KG1 (cell line): ENCODE measurements around the gene EVC.

ENCODE experiments used
- DNase-seq: peaks from one replicate; lab custom pipeline; 2025; lab: John Stamatoyannopoulos, UW

Gene EVC

DNA sequence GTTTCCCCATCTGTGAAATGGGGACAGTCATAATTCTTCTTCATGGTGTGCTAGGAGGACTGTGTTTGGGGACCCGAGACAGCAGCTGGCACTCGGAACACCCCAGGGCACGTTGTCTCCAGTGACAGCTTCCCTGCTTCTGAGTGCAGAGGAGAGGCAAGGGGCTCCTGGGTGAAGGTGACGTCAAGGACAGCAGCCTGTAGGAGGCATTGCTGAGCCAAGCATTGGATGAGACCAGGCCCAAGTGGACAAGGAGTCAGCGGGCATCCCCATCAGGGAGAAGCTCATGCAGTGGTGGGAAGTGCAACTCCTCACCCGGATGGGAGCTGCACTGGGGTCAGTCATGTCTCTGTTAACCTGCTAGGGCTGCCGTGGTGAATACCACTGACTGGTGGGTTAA is 46.1 kb downstream of the EVC start:
- DNase-seq: no peak

- no peak for DNase-seq
Observed at GRCh38 chr4:5757536-5757935, 46.5 kb downstream of the EVC start.

GRCh38 chr4:5757954-5758353 is 47.0 kb downstream of the EVC start:
- DNase-seq: no peak

- no peak for DNase-seq
Observed at GRCh38 chr4:5758741-5759140, 47.7 kb downstream of the EVC start.

DNA sequence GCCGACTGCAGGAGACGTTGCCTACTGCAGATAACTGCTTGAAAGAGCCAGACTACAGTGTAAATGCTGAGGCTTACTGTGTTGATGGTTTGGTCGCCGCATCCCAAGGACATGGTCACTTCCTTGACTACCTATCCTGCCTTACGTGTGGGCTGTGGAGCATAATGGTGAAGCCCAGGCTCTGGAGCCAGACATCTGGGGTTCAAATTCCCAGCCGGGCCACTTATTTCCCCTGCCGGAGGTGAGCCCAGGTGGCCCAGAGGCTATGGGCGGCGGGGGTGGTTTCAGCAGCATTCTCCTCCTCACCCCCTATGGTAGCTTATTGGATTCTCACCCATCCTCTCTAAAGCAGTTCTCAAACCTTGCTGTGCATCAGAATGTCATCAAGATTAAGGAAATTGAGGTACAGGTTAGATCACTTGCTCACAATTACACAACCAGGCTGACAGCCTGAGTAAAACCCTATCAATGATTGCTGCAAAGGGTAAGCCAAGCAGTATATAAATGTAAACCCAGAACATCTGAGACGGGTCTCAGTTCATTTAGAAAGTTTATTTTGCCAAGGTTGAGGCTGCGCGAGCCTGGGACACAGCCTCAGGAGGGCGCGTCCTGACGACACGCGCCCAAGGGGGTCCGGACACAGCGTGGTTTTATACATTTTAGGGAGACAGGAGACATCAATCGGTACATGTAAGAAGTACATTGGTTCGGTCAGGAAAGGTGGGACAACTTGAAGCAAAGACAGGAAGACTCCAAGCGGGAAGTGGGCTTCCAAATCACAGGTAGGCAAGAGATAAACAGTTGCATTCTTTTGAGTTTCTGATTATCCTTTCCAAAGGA is 48.5 kb downstream of the EVC start:
- no peak for DNase-seq

- no peak for DNase-seq
Observed at GRCh38 chr4:5760246-5760645, 49.2 kb downstream of the EVC start.

DNA sequence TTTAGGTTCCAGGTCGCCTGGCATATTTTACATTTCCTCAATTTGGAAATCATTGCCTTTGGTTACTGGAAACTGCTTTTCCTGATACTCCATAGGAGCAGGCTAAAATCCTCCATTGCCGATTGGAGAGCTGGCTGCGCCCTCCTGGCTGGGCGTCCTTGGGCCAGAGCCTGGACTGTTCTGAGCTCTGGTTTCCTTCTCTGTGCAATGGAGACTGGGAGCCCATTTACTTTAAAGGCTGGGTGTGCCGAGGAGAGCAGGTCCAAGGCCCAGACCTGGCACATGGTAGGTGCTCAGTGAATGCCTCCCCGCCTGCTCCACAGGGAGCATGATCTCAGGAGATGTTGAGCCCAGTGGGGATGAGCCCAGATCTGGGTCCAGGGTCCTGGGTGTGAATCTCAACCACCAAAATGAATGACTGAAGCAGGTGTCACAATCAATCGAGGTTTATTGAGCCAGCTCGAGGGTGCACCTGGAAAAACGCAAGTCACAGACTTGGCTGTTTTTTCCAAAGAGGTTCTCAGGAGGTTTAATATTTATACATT is 50.0 kb downstream of the EVC start:
- no peak for DNase-seq

DNA sequence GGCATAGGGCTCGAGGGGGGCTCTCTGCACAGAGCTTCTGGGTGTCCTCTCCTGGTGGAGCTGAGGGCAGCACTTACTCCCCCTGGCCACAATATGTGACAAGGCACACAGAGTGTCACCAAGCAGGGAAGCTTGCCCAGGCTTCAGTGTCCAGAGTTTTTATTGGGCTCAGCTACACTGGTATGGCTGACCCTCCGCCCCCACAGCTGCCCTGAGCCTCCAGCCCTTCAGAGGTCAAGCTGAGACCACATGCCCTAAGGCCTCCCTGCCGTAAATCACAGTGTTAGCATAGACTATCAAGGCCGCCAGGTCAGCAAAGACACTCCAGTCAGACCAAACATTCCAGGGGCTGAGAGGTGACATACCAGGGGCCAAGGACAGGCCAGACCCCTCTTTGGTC is 59.0 kb downstream of the EVC start:
- DNase-seq: no peak

- DNase-seq: no peak
Observed at GRCh38 chr4:5772528-5773270, 61.7 kb downstream of the EVC start.

DNA sequence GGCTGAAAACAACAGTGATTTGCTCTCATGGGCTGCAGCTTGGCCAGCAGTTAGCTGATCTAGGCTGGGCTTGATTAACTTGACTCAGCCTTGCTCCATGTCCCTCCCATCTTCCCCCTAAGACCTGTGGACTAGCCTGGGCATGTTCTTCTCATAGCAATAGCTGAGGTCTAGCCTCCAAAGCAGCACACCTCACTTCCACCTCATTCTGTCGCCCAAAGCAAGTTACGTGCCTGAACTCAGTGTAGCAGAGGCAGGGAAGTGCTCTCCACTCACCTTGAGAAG is 62.2 kb downstream of the EVC start:
- no peak for DNase-seq

DNA sequence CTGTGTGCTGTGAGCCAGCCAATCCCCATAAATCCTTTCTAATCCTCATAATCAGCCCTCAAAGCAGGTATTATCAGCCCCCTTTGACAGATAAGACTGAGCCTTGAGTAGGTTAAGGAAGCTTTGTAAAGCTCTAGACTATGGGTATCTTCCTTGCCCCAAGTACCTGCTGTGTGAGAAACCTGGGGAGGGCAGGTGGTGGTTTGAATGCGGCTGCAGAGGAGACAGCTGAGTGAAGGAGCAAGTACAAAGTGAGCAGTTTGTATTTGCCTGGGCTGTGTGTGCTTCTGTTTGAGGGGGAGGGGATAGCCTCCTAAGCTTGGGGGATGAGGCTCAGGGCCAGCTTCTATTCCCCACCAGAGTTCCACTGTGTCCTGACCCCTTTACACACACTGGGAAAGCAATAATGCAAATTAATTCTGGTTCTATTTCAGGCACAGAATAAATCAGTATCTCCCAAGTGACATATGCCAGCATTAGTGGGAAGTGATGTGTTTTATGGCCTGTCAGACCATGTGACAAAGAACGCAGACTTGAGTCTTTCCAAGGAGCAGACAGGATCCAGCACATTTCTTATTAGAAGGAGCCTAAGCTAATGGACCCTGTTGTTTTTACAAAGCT is 63.5 kb downstream of the EVC start:
- no peak for DNase-seq

GRCh38 chr4:5776510-5776909 is 65.5 kb downstream of the EVC start:
- no peak for DNase-seq

DNA sequence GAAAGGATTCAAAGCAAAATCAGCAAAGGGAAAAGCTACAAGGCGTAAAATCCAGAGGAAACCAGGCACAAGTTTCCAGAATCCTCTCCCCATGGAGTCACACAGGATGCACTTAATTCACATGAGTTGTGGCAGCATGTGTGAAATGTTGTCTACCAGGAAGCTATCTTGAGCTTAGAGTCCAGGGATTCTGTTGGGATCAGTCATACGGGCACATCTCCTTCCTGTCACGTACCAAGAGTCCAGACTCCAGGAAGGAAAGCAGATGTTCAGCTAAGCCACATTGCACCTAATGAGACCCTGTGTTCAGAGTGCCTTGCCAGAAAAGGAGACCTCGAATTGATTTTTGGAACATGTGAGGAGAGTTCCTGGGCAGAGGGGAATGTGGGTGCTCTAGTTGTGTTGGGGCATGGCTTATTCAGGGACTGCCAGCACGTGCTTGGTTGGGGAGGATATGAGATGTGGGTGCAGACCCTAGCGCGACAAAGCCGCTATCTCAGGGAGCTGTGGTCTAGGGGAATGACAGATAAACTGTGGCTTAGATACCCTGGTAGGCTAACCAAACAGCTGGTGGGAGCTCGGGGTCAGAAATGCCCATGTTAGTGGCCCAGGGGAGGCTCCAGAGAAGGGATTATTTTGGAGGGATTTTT is 70.0 kb downstream of the EVC start:
- DNase-seq: no peak

GRCh38 chr4:5781691-5782090 is 70.7 kb downstream of the EVC start:
- no peak for DNase-seq

GRCh38 chr4:5782829-5783476 is 72.0 kb downstream of the EVC start:
- DNase-seq: no peak

- no peak for DNase-seq
Observed at GRCh38 chr4:5783486-5783885, 72.5 kb downstream of the EVC start.

- DNase-seq: no peak
Observed at GRCh38 chr4:5784021-5784420, 73.0 kb downstream of the EVC start.

GRCh38 chr4:5784960-5785611 is 74.1 kb downstream of the EVC start:
- no peak for DNase-seq

DNA sequence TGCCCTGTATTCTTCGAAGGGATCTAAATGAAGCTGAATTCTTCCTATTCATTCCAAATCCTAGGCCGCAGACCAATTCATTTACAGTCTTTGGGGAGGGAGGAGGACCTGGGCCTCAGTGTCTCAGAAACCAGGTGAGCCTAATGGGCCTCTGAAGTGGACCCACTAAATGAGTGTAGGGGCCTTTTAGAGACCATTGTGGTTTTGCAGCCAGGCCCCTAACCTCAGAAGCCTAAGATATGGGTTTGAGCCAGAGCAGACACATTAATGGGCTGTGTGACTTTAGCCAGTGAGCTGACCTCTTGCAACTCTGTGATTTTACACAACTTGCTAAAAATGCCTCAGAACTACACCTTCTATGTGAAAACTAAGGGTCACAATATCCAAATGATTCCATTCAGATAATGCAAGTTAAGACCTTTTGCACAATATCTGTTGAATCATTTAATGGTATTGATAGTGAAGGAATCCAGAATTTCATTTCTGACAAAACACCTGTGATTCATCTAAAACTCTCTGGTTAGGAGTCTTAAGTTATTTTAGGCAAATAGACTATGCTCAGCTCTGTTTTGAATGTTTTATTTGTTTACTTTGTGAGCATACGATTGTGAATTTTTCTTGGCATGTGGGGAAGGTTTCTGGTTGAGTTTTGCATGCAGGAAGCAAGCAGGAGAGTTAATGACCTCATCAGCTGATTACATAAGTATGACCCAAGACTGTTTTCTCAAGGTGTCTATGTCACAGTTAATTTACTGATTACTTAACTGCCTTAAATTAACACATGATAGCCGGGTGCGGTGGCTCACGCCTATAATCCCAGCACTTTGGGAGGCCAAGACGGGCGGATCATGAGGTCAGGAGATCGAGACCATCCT is 75.0 kb downstream of the EVC start:
- no peak for DNase-seq

GRCh38 chr4:5787311-5787710 is 76.3 kb downstream of the EVC start:
- DNase-seq: no peak
